SIG-M5 treated with dmso at 0.1 percent for 504 hours (cell line): ENCODE results near the gene EEF1G.
"Not testable (repeated sequence)": the region's sequence is repeated elsewhere in the genome, so short reads cannot be mapped to it uniquely, and the experiment has no call there.

Source experiments
- DNase-seq: peaks from one replicate; lab custom pipeline; 2025; ENCODE audit not compliant: unreplicated experiment; lab: John Stamatoyannopoulos, UW

The EEF1G gene

DNA sequence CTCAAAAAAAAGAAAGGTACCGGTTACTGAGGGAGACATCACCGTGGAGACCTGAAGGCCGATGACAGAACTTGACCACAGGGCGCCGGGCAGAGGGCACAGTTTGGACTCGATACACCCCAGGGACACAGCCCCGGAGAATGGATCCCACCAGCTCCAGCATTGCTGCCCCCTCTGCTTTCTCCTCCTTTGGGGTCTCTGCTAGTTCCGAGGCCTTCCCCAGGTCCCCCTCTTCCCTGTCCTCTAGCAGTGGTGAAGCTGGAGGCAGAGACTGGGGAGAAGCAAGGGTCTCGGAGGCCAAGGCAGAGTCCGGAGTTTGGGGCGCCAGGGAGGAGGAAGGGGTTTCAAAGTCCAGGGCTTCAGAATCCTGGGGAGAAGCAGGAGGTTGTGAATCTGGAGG is 4.8 kb upstream of the EEF1G start:
- no peak for DNase-seq

DNA sequence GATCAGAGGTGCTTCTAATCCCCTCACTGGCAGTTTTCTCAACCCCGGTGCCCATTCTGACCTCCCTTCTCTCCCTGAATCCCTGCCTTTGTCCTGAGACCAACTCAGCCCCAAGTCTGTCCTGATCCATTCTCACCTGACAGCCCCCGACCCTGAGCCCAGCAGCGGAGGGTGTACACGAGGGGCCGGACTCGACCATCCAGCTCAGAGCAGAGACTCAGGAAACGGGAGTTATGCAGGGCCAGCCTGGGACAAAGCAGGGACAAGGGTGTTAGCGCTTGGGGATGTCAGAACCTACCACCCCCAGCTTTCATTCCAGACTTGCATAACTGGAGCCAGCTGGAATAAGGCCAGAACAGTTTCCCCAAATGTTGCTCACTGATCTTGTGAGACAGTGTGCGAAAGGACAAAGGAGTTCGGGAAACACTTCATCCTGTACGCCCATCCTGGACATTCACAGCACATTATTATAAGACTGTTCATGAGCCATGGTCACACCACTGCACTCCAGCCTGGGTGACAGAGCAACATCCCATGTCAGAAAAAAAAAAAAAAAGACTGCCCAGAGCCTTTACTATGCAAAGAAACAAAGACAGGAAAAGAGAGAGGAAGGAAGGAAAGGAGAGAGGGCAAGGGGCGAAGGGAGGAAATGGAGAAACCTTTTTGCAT is 3.5 kb upstream of the EEF1G start:
- no peak for DNase-seq

DNA sequence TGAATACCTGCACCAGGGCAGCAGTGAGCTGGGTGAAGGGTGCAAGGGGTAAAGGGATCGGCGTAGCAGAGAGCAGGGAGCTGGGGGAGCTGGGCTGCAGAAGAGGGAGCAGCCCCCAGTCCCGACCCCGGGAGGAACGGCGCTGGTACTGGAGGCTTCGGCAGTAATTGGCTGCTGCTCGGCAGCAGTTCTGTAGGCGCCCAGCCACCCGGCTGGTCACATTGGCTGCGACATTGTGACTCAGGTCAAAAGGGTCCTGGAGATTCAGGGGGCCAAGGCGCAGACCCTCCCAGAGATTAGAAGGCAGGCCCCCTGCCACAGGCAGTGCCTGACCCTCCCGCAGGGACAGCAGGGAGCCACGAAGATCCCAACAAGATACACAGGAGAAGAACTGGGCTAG is 2.1 kb upstream of the EEF1G start:
- no peak for DNase-seq

DNA sequence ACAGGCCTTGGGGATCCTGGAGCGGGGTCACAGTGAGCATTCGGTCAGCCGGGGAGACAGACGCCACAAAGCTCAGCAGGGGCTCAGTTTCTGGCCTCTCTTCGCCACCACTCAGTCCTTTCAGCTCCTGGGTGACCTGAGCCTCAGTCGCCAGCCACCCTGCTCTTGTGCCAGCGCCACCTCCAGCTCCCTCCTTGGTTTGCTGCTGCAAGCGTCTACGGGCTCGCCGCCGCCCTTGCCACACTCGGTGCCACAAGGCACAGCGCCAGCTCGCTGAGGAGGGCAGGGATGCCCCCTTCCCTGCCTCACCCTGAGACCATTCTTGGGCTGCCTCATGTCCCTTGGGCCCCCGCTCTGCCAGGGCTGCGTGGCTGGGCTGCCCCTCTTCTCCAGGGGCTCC is 1.5 kb upstream of the EEF1G start:
- no peak for DNase-seq

DNA sequence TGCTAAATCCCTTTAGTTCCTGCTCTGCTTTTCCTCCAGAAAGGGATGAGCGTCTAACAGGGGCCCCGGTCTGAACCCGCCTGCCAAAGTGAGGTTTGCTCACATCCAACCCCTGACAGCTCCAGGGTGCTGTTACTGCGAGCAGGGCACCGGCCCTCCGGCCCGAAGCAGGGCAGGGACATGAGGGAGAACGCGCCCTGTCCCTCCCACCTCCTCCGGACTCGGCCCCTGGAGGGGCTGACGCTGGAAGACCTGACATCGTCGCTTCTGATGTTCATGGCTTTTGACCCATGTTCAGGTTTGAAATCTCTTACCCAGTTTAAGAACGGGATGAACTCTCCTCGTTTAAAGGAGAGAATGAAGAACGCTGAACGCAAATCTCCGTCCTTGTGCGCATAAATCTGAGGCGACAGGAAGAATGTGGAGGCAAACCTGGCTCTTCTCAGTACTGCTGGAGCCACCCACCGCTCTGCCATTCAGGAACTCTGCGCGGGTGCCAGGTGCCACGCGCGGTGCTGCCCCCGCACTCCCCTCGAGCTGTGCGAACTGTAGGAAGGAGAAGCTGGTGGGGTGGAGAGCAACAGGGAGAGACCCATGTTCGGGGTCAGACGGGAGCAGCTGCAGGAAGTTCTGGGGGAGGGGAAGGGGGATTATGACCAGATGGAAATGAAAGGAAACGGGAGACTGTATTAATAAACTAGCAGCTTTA is 826 bp upstream of the EEF1G start:
- DNase-seq: no peak

DNA sequence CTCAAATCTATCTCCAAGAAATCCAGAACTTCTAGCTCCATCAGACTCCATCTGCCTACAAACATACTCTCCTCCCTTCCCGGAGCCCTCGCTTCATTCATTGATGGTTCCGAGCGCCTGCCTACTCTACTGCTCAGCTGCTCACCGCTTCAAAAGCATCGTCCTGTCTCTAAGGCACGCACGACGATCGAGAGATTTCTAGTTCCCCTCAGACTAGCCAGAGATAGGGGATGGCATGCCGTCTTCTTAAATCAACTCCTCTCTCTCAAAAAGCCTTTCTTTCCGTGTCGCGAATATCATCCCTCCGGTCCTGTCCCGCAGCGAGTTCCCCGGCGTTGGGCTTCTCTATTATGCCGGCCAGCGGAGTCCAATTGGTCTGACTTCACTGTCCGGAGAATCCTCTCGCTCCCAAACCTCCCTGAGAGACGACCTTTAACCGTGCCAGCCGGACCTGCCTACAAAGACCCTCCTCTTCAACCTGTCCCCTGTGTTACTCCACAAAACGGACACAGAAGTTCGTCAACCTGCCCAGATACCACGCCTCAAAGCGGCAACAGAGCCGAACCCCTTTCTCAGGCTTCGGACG is 592 bp downstream of the EEF1G start:
- peak; percentile 26 for DNase-seq

DNA sequence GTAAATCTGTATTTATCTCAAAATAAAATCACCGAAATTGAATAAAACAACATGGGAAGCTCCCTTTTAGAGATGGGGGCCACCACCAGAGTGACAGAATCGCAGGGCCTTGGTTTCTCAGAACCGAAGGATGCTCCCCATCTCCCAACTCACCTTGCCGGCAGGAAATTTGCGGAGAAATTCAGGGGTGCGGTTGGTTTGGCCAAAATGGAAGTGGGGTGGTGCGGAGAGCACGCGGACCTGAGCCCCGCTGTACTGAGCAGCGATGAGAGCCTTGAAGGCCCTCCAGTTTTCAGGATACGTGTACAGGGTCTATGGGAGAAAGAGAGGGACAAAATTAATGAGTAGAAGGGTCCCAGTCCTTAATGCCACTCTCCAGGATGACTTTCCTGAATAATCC is 1.3 kb downstream of the EEF1G start:
- DNase-seq: no peak

DNA sequence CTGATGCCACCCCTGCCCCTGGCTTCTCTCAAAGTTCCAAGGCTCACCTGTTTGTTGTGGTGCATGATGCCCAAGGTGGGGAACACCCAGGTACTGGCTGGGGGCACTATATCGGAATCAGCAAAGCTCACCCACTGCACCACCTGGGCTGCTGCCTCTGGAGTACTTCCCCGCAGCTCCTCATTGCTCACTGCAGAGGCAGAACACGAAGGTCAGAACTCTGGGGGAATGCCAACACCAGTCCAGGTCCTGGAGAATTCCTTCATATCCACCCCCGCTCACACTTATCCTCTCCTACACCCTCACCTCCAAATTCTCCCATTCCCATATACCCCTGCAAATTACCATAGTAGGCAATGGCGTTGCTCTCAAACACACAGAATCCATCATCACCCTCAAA is 2.2 kb downstream of the EEF1G start:
- not testable (repeated sequence) for DNase-seq

DNA sequence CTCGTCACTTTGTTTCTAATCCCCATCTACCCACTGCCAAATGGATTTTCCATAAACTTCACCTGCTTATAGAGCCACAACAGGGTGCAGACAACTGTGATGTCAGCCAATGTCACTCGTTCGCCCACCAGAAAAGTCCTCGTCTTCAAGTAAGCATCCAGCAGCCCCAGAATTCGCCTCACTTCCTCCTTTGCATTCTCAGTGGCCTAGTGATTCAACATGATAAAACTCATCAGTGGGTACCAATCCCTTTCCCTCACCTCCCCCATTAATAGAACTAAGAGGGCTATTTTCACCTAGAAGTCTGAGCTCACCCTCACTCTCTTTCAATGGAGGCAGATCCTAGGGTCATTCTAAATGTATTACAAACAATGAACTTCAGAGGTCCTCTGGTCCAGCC is 2.8 kb downstream of the EEF1G start:
- DNase-seq: not testable (repeated sequence)

DNA sequence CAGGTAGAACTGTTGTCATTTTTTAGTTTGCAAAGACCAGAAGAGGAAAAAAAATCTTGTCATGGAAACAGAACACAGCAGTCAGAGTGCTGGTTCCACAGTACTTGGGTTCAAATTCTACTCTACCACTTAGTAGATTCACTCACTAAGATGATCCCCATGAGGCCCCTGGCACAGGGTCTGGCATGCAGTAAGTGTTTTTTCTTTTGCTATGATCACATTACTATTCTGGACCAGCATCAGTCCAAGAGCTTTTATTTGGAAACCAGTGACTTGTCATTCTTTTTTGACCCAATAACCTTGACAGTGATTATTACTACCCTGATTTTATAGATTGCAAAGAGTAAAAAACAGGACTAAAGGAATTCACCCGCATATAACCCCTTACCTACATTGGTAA is 4.1 kb downstream of the EEF1G start:
- DNase-seq: no peak

DNA sequence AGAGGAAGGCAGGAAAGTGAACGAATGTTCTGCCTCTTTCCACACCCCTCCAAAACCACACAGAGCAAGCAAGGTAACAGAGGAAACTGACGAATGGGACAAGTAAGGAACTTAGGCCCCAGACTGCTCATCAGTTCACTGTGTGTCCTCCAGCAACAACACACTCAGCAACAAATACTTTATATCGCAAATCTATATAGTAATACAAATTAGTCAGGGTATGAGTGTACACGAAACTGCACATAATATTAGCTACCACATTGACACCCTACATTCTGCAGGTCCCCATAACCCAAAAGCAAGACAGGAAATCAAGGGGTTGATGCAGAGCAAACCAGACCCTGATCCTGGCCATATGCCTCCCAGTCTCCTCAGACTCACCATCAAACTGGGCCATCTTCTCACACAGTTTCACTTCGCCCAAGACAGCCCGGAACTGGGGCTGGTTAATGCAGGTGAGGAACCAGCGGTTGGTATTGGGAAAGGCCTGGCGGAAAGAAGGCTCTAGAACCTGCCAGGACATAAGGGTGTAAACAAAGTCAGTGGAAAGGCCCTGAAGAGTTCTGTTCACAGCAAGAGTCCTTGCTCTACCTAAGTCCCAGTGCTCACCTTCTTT is 6.6 kb downstream of the EEF1G start:
- DNase-seq: peak; percentile 34

DNA sequence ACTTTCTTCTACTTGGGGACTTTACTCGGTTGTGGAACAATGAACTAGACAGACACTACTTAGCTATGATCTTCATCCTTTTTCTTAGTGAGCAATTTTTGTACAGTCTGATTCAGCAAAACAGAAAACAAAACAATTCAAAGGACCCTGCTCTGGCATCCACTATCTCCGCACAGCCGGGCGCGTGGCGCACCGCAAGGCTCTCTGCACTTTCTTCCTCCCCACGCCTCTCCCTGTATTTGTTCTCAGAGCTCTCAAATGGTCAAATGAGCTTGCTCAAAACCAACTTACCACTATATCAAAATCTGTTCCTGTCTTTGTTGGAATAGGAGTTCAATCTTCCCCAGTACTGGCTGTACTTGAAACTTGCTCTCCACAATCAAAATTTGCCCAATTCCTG is 7.4 kb downstream of the EEF1G start:
- no peak for DNase-seq

DNA sequence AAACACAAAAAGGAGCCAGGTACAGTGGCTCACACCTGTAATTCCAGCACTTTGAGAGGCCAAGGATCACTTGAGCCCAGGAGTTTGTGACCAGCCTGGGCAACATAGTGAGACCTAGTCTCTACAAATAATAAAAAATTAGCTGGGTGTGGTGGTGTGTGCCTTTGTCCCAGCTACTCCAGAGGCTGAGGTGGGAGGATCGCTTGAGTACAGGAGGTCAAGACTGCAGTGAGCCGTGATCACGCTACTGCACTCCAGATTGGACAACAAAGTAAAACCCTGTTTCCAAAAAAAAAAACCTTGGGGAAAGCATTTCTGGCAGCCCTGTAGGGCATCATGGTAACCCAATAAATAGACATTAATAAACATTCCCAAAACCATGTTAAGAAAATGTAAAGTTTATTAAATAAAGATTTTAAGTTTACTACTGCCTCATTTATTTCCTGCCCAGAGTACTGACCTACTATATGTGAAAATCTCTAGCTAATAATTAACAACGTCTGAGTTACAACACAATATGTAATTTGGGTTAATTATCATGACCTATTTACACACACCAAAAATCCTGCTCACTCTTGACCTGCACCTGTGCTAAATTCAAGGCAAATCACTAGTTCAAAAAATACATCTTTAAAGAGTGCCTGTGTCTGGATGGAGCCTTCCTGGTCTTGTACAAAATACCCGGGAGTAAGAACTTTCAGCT is 8.4 kb downstream of the EEF1G start:
- DNase-seq: no peak

DNA sequence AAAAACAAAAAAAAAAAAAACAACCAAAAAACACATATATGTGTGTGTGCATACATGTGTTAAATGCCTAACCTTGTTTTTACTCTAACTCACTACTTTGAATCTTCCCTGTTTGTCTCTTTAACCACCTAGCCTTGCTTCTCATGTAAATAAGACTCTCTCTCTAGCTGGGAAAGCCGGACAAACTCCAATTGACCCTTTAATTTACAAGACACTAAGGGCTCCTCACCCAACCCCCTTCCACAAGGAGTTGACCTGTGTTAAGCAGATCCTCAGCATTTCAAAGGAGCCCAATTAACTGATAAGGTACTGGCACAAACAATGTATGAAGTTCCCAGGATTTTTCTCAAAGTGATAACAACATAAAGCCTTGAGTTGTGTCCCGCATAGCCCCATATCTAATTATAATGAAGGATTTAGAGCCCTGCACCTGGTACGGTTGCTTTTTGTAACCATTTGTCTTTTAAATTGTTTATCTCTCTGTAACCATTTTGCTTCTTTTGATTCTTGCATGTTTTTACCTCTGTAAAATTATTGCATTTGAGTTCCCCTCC is 11.9 kb downstream of the EEF1G start:
- DNase-seq: not testable (repeated sequence)

DNA sequence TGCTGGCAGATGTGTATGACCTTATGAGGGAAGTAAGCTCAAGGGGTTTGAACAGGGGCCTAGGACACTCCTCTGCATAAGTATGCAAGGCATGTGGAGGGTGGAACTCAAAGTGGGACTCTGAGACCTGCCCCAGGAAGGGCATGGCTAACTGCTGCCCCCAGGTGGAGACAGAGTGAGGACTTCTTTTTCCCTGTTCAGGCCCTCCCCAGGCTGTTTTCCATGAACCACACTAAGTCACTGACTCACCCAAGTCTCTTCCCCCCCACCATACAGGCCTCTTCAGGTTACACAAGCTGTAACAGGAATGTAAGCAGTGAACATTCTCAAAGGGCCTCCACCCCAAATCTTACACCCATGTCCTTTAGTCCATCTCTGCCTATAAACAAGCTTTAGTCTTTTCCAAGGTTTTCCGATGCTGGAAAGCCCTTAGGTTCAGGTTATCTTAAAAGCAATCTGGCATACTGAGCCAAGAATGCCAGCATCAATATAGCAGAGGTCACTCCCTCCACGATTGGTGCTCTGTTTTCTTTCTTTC is 13.1 kb downstream of the EEF1G start:
- DNase-seq: peak; percentile 89

DNA sequence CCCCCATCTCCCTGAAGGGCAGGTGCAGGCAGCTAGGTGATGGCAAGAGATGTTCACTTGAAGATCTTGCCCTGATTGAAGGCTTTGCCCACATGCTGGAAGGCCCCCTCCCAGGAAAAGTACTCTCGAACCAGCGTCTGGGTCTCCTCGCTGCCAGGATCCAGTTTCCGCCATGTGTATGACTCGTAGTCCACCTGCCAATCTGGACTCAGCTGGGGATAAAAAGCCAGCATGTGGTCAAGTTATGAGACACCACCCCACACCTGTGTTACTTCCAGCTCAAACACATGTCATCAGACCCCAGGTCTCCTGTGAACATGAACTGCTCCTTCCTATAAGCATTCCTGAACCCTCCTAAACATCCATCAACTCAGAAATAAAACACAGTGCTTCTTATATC is 14.1 kb downstream of the EEF1G start:
- not testable (repeated sequence) for DNase-seq

DNA sequence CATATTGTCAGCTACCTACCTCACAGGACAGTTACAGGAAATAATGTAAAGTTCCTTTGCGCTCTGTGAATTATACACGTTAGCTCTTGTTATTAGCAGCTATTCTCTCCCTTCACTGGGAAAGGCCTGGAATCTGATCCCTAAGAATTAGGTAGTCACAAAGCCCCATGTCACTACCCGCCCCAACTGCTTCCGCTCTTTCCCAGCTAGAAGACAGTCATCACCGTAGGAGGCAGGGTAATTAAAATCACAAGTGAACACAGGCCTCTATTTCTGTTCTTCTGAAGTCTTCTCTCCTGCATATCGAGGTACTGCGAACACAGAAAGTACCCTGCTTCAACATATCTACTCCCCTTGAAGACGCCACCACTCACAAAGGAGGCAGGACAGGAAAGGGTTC is 14.5 kb downstream of the EEF1G start:
- no peak for DNase-seq

DNA sequence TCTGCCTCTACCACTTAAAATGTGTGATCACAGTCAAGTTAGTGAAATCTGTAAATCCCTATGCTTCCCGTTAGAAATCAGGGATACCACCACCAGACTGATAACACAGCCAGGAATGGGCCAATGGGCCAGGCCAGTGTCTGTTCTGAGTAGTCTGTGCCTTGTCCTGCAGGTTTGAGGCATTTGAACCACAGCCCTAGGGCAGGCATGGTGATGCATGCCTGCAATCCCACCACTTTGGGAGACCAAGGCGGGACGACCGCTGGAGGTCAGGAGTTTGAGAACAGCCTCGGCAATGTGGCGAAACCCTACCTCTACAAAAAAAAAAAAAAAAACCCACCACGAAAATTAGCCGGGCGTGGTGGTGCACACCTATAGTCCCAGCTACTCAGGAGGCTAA is 15.0 kb downstream of the EEF1G start:
- no peak for DNase-seq

DNA sequence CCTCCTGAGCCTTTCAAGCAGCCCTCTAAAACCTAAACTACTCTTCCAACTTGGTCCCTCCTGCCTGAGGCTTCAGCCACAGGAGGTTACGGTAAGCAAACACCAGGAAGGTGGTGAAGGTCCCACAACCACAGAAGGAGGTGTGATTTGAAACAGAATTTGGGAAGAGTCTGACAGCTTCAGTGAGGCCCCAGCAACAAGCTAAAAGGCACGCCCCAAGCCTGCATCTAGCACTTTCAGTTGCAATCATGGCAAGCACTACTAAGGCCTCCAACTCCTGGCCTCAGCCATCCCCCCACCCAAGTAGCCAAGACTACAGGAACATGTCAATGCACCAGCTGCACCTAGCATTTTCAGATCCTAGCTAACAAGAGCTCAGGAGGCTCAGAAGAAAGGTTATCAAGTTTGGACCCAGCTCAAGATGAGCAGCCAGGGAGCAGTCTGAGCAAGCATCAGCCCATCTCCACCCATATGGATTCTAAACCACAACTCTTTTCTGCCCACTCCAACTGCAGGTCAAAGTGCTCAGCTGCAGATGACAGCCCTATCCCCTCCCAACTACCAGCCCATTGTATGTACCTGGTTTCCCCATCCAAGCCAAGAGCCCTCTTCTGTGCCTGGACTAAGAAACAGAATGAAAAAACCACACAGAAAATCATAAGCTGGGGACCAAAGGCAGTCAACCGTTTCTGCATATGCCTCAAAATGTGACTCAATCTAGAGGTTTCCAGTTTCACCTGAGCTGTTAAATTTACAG is 16.6 kb downstream of the EEF1G start:
- peak; percentile 35 for DNase-seq
